ENCODE results near the gene UBC. TPM values are rescaled to one million over a fixed set of nuclear protein-coding genes. Genes with fewer than 3 reads are reported as not detected.

The UBC gene
- total RNA-seq, 2 donors from 2014 or later: 637 to 675 TPM

DNA sequence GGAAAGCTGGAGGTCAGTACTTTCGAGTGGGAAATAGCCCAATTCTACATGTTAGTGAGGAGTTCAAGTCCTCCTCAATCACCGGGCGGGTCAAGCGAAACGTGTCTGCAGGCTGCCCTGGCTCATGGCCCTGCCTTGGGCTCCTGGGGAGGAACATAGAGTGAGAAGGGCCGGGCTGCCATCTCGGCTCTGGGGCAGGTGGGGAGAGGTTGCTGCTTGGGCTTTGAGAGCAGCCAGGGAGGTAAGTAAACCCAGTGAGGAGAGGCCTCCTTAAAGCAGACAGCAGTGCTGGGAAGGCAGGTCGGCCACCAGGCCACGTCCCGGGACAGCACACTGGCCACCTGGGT, 32.0 kb upstream of the UBC start:
- TF ChIP-seq, protein P1, sequence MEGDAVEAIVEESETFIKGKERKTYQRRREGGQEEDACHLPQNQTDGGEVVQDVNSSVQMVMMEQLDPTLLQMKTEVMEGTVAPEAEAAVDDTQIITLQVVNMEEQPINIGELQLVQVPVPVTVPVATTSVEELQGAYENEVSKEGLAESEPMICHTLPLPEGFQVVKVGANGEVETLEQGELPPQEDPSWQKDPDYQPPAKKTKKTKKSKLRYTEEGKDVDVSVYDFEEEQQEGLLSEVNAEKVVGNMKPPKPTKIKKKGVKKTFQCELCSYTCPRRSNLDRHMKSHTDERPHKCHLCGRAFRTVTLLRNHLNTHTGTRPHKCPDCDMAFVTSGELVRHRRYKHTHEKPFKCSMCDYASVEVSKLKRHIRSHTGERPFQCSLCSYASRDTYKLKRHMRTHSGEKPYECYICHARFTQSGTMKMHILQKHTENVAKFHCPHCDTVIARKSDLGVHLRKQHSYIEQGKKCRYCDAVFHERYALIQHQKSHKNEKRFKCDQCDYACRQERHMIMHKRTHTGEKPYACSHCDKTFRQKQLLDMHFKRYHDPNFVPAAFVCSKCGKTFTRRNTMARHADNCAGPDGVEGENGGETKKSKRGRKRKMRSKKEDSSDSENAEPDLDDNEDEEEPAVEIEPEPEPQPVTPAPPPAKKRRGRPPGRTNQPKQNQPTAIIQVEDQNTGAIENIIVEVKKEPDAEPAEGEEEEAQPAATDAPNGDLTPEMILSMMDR (IDR thresholded peaks at IDR 0.05): no peak
- TF ChIP-seq POLR2A (IDR thresholded peaks at IDR 0.05): no peak
- intact Hi-C loops (cut with DNase I): no loop called here
- Histone ChIP-seq H3K4me1 (peaks cover under 1% of the 10 kb centered on the region), H3K36me3 (replicated peaks in 1 of 2; ENCODE audit: insufficient read depth in 1 of 2, low read depth in 2 of 2) (peaks cover 7 to 24% of the 10 kb centered on the region in 2 donors), H3K9me3 (no peaks in the 10 kb centered on the region), H3K27me3 (no peaks in the 10 kb centered on the region), H3K4me3 (no peak overlapping the region), H3K27ac (no peak overlapping the region)
- no peak for ATAC-seq
- DNase-seq: no peak
- WGBS, 2 donors: 85 to 86% methylated on average over 9 to 10 of the region's 10 CpGs

DNA sequence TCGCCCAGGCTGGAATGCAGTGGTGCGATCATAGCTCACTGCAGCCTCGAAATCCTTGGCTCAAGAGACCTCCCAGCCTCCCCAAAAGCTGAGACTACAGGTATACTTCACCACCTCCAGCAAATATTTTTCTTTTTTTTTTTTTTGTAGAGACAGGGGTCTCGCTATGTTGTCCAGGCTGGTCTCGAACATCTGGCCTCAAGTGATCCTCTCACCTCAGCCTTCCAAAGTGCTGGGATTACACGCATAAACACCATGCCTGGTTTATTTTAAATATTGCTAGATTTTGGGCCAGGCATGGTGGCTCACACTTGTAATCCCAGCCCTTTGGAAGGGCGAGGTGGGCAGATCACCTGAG, 26.7 kb upstream of the UBC start:
- Histone ChIP-seq H3K4me1 (peaks cover 41% of the 10 kb centered on the region), H3K4me3 (no peak overlapping the region), H3K9me3 (no peaks in the 10 kb centered on the region), H3K27ac (peak overlapping the region in 3 of 4 donors; percentile 80 to 87 (median 86)), H3K36me3 (replicated peaks in 1 of 2; ENCODE audit: insufficient read depth in 1 of 2, low read depth in 2 of 2) (no peaks in the 10 kb centered on the region), H3K27me3 (no peaks in the 10 kb centered on the region)
- WGBS, 2 donors: 63 to 86% methylated on average over 7 of the region's 7 CpGs
- no peak for DNase-seq
- ATAC-seq: no peak
- TF ChIP-seq, protein P1 (IDR thresholded peaks at IDR 0.05): no peak
- TF ChIP-seq POLR2A (IDR thresholded peaks at IDR 0.05): no peak
- intact Hi-C loops (cut with DNase I): no loop called here

DNA sequence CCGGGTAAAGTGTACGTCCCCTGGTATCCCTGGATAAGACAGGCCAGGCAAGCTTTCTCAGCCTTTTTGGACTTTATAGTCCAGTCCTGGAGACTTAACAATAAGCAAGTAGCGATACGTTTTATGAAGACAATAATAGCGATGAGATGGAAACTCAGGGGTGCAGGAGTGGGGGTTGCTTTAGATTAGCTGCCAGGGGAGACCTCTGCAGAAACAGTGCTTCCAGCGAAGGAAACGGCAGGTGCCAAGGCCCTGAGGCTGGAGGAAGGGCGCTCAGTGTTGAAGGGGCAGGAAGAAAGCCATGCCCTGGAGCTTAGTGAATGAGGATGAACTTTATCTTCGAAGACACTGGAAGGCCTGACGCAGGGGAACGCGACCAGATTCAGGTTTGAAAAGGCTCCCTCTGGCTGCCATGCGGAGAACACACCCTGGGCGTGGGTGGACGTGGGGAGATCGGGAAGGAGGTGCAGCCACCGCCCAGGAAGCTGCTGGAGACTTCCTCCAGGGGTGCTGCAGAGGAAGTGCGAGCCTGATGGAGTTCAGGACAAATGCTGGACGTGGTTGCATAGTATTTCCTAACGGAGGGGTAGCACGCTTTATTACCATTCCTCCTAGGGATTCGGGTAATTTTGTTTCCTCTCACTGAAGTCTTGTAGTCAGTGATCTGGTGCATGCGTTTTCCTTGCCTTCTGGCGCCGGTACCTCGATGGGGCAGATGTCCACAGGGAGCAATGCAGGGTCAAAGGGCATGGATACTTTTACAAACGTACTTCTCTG, 26.1 kb upstream of the UBC start:
- TF ChIP-seq, protein P1 (IDR thresholded peaks at IDR 0.05): peak; percentile 86 to 96 (median 91)
- TF ChIP-seq POLR2A (IDR thresholded peaks at IDR 0.05): no peak

DNA sequence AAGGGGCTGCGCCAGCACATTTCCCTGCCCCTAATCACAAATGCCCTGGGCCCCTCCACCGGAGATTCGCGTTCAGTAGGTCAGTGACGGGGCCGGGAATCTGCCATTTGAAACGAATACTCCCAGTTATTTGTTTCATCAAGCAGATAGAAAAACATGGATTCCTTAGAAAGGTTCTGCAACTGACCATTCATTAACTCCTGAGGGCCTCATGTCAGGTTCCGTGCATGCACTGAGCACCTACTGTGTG, 25.6 kb upstream of the UBC start:
- intact Hi-C loops (cut with DNase I): no loop called here
- DNase-seq (no peak), ATAC-seq (no peak)
- Histone ChIP-seq H3K9me3 (no peaks in the 10 kb centered on the region), H3K36me3 (replicated peaks in 1 of 2; ENCODE audit: insufficient read depth in 1 of 2, low read depth in 2 of 2) (no peaks in the 10 kb centered on the region), H3K4me1 (peaks cover 41% of the 10 kb centered on the region), H3K4me3 (no peak overlapping the region), H3K27ac (peak overlapping the region; percentile 80 to 88 (median 86)), H3K27me3 (no peaks in the 10 kb centered on the region)
- TF ChIP-seq, protein P1 (IDR thresholded peaks at IDR 0.05): no peak
- TF ChIP-seq POLR2A (IDR thresholded peaks at IDR 0.05): no peak
- 0% methylated on average over 1 to 8 of the region's 8 CpGs for WGBS, 2 donors

More for the DNA sequence above, 26.1 kb upstream of the UBC start:
- WGBS, 2 donors: 9 to 11% methylated on average over 26 to 27 of the region's 27 CpGs
- Histone ChIP-seq H3K36me3 (replicated peaks in 1 of 2; ENCODE audit: insufficient read depth in 1 of 2, low read depth in 2 of 2) (no peaks in the 10 kb centered on the region), H3K27me3 (no peaks in the 10 kb centered on the region), H3K27ac (peak overlapping the region; percentile 80 to 88 (median 86)), H3K4me3 (no peak overlapping the region), H3K9me3 (no peaks in the 10 kb centered on the region), H3K4me1 (peaks cover 41% of the 10 kb centered on the region)
- intact Hi-C loops (cut with DNase I): no loop called here
- peak; percentile 82 to 89 (median 85) for DNase-seq
- ATAC-seq: peak; percentile 68

Data from body of pancreas (tissue), 4 donors.